HG02973 (cell line): ENCODE data around the gene EYS.

Experiments
- ATAC-seq: cut with Tn5 transposase; IDR thresholded peaks from one replicate; pipeline ENCODE4 v1.9.1; 2021; ENCODE audit warnings: moderate library complexity; ENCODE audit not compliant: unreplicated experiment

Gene EYS

DNA sequence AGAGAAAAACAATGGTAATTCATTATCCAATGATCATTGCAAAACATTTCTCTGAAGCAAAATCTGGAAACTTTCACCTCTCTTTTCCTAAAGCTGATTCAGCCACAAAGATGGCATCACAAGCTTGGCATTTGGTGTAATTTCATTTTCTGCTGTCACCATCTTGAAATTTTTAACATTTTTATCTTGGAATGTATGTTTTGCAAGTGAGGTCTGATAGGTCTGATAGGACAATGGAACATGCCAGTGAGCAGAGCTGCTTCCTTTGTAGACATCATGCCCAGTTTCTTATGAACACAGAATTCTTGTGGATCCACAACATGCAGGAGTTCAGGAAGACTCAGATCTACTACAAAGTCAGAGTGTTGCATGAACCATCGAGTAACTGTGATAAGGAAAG is 969.6 kb downstream of the EYS start:
- no peak for ATAC-seq

DNA sequence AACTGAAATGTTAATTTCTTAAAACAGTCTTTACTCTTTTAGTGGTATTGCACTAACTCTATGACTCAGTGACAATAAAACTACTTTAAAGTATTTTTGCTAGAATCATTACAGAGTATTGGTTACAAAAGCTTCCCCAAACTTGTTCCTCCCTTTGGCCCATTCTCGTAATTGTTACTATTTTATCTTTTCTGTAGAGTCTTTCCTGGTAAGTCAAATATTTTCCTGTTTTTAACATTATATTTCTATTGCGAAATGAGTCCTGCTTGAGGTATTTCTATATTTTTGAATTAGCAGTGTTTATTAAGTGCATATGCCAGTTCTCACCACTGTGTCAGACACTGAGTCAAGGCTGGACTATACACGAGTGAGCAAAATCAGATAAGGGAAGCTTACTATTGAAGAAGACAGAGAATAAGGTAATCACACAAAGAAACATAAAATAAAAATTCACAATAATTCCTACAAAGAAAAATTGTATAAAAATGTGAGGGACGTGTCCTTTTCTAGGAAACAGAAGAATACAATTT is 970.5 kb downstream of the EYS start:
- no peak for ATAC-seq

DNA sequence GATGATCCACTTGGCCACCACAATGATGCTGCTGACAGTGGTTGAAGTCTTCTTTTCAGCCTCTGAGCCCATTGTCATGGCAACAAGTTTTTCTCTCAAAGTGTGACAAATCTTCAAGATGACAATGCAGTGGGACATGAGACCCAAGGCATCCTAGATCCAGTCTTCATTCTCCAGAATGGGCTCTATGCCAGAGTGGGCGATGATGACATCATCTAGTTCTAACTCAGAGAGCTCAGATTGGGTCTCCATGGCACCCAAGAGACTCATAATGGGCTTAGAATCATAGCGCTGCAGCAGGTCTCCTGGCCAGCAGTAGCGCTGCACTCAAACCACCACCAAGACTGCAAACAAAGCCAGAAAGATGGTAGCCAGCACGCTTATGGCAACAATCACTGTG is 973.6 kb downstream of the EYS start:
- ATAC-seq, result no peak

DNA sequence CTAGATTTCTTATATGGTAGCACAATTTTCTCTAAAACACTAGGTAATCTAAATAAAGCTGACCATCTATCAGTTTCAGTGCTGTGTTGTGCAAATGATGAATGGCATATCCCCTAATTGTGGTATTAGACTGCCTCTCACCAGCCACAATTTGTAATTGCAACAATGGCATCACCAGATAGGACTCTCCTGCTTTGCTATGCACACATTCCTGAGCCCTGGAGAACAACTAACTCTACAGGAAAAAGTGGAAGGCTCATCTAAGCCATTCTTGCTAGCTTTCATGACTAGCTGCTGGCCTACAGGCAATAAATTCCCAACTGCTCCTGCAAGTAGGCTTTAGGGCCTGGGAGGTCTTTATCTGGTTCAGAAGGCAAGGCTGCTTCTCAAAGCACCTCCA is 974.1 kb downstream of the EYS start:
- ATAC-seq, result no peak

DNA sequence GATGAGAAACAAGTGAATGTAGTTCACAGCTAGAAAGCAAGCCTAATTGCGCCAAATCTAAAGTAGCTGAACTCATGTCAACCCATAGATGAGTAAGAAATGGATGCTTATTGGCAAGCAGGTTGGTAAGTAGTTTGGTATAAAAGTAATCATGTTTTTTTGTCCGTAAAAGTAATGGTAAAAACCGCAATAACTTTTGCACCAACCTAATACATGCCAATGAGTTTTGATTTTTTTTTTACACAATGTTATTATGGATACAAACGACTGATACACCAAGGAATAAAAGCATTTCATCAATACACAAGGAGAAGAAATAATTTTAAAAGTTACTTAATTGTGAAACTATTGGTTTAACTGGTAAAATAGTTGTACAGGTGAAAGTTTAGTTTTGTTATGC is 977.5 kb downstream of the EYS start:
- no peak for ATAC-seq

DNA sequence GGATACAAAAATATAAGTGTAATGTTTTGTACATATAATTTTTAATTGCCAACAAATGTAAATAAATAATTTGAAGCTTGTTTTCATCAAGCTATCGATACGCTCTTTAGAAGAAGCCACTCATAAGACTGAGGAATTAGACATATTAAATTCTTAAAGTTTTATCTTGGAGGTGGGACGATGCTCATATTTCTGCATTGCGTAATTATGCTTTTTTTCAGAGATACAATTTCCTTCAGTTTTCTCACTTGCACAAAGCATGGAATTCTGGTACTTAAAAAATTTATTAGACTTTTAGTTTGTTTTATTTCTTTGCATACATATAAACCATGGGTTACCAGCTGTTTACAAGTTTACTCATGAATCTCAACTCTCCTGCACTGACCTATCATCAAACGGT is 980.0 kb downstream of the EYS start:
- no peak for ATAC-seq

DNA sequence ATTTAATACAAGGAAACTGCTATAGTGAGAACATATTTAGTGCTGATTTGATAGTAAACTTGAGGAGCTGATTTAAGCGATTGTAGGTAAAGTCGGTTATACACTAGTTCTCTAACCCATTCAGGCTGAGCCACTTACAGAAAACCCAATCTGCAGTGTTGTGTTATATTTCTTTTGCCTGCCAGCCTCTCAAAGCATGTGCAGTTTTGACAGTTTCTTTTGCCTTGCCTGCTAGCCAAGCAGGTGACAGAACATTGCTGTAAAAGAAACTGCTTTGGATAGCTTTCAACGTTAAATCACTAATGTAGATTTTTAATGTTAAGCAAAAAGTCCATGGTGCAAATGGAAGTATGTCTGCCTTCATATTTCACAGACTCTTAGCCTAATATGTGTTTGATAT is 982.9 kb downstream of the EYS start:
- ATAC-seq, result no peak

DNA sequence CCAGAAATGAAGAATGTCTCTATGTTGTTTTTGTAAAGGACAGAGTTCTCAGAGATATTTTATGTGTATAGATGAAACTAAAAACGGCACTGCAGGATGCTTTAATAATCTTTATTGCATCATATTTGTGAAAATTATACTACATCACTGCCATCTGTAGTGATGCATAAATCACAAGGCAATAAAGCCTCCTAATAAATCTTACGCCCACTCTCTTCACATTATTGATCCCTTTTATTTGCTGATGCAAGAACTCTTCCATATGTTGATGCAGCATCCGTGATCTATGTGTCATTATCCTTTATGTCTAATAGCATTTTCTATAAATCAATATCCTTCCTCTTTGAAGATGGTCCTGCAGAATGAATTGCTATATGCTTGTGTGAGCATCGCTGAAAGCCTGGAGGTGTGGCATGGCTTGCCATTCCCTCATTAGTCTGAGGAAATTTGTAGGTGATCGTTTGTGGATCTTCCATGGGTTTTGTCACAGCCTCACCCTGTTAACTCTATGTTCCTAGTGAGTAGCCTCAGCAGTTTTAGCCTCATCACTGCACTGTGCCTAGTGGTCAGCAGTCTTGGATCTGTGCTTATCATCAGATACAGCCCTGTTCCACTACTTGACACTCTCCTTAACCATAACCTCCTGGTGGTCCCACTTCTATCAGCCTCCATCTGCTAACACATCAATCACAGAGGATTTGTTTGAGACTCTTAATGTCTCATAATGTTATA is 983.5 kb downstream of the EYS start:
- ATAC-seq, result no peak

DNA sequence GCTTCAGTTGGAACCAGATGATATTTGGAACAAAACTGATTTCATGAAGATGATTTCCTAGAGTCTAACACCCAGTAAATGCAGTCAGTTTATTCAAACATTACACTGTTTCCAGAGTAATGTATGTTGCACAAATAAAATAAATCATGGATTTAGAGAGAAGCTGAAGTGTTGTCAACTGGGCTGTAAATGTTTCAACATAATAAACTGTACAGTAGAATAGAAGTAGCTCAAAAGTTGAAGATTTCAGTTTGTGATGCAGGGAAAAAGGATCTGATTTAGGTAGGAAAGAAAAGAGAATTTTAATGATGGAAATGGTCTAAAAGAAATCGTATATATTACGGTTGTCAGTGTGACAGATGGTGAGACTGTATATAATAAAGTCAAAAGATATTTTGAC is 985.2 kb downstream of the EYS start:
- ATAC-seq, result no peak

DNA sequence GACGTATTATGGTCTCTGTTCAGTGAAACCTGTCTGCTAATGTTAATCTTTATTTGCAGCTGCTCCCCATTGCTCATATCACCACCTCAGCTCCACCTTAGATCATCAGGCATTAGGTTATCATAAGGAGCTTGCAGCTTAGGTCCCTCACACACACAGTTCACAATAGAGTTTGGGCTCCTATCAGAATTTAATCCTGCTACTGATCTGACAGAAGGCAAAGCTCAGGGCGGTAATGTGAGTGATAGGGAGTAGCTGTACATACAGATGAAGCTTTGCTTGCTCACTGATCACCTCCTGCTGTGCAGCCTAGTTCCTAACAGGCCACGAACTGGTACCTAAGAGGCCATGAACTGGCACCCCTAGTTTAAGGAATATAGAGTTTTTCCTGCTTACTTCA is 989.7 kb downstream of the EYS start:
- no peak for ATAC-seq

DNA sequence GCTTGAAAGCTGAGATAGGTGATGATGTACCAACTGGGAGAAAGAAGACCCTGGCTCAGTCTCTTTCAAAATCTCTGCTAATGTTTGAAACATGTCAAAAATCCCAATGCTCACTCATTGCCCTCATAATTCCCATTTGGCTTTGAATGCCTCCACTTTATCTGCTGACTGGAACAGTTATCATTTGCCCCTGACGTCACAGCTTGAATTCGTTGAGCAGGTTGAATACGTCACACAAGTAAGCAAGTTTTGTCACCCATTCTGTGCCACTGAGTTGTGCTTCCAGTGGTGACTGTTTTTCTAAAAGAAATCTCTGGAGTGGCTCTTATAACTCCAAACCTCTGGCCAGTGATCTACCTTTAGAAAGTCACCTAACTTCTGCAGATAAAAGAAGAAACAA is 991.4 kb downstream of the EYS start:
- no peak for ATAC-seq

DNA sequence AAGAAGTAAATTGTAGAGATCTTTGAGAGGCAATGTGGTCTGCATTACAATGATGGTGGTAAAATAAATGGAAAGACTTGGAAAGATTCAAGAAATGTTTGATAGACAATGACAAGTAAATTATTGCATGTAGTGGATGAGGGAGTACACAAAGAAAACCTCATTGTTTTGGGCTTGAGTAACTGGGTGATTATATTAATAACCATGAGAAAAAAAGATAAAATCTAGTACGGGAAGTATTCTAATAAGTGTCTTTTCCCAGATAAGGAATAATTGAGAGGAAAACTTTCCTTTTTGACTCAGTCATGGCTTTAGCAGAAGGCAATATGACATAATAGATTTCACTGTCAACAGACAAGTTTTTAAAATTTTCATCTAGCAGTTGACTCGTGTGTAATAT is 993.0 kb downstream of the EYS start:
- ATAC-seq, result no peak

DNA sequence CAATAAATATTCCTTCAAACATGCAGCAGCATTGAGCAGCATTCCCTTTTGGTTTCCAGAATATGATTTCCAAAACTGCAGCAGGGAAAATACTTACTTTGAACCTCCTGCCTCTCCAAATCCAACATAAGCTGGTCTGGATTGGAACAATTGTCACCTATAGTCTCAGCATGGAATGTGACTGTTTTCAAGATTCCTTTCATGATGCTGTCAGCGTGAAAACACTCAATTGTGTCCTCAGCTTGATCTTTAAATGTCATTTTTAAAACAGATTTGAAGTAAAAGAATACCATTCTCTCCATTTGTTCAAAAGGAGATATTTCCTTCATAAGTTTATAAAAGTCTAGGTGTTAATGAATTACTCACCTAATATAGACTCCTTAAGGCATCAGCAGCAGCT is 993.9 kb downstream of the EYS start:
- ATAC-seq, result no peak

DNA sequence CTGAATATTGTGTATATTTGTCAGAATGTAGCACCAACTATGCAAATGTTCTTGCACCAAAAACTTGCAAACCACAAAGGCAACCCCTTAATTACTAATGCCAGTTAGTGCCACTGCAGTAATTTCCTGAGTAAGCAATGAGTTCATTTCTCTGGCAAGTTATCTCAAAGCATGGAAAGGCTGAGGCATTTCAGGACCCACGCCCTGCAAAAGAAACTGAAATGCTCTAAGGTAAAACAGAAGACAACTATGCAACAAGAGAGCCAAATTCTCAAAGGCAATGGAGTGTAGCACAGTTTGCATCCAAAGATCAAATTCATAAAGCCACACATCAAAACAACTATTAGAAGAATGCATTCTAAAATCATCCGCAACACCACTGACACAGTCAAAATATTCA is 994.4 kb downstream of the EYS start:
- ATAC-seq, result no peak

DNA sequence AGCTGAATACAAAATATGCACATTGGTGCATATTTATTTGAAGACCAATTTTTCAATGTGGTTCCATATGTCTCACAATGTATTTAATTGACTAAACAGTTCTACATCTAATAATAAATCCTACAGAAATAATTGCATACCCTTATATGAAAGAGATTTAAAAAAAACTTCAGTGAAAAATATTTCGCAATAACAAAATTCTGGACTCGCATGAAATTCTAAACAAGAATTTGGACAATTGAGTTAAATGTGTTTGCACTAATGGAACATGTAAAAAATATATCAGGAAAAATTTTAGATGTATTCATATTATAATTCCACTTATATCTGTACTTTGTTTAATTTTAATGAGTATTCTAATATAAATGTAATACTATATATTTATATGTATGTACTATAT is 1003.1 kb downstream of the EYS start:
- no peak for ATAC-seq

DNA sequence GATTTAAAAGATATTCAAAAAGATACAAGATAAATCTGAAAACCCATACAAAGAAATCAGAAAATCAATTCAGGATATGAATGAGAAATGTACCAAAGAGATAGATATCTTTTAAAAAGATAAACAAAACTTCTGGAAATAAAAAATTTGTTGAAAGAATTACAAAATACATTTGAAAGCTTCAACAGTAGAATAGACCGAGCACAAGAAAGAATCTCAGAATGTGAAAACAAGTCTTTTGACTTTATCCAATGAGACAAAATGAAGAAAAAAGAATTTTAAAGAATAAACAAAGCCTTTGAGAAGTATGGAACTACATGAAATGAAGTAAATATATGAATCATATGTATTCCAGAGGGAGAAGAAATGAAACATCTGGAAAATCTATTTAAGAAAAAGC is 1011.0 kb downstream of the EYS start:
- ATAC-seq, result no peak

DNA sequence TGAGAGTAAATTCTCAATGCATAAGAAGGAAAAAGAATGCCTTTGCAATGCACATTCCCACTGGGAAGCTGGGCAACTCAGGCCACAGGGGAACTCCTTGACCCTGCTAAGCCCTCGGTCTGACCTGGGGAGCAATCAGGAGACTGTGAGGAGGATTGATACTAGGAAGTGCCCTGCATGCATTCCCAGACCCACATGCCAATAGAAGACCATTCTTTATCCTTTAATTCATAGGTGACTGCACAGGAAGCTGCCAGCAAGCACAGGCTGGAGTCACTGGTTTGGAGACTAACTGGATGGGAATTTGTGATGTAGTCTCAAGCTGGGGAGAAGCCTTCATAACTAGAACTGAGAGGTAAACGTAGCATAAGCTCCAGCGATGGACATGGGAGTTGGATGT is 1012.7 kb downstream of the EYS start:
- no peak for ATAC-seq

DNA sequence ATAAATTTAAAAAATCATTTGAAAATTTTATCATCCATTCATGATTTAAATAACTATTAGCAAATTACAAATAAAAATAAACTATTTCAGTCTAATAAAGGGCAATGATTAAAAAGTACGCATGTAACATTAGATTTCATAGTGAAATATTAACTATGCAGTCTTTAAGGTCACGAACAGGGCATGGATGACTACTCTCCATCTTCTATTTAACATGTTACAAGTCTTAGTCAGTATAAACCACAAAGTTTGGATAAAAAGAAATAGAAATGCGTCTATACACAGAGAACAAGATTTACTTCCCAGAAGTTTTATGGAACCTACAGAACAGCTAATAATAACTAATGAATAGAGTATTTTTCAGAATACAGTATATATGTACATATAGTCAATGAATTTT is 1016.0 kb downstream of the EYS start:
- no peak for ATAC-seq

DNA sequence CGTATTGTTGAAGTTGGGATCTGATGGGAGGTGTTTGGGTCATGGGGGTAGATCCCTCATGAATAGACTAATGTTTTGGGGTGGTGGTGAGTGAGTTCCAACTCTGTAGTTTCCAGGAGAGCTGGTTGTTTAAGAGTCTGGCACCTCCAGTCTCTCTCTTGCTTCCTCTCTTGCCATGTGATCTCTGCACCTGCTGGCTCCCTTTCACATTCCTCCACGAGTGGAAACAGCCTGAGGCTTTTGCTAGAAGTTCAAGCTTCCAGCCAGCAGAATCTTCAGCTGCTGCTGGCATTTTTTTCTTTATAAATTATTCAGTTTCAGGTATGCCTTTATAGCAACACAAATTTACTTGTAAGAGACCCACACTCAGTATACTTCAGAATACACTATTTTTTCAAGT is 1021.6 kb downstream of the EYS start:
- ATAC-seq, result no peak

DNA sequence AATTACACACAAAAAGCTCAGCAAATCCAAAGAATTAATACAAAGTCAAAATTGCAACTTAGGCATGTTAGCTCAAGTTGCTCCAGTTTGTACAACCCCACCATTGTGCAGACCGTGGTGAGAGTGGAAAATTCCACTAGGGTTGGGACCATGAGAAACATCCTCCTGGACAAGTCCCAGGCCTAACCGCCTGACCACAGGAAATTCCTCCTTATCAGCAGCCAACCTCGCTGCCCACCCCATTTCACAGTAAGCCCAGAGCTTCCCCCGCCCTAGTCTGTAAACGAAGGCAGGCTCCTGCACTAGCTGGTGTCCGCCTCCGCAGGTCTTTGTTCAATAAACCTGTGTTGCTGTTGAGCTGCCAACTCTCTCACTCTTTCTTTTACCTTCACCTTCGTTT is 1023.3 kb downstream of the EYS start:
- no peak for ATAC-seq

DNA sequence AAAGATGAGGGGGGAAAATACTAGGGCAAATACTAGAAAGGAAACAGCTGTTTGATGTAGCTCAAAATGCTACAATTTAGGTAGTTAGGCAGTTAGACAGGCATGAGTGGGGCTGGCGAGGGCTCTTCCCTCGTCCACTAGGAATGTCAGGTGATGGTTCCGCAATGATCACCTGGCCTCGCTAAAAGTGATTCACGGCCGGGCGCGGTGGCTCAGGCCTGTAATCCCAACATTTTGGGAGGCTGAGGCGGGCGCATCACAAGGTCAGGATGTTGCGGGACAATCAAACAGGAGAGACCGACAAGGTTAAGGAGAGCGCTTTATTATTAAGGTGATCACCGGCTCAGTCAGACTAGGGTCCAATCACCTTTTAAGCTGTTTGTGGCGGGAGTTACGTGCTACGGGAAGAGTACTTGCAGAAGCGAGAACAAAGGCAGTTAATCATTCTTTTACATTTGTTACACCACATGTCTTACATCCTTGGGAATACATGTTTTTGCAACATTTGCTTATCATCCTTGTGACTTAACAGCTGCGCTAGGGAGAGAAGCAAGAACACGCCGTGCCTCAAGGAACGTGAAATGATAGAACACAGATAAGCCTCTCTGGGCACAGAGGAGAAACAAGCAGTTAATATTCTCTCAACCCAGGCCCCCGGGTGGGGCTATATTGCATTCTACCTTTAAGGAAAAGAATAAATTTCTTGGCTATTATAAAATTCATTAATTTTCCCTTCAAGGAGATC is 1025.4 kb downstream of the EYS start:
- no peak for ATAC-seq

DNA sequence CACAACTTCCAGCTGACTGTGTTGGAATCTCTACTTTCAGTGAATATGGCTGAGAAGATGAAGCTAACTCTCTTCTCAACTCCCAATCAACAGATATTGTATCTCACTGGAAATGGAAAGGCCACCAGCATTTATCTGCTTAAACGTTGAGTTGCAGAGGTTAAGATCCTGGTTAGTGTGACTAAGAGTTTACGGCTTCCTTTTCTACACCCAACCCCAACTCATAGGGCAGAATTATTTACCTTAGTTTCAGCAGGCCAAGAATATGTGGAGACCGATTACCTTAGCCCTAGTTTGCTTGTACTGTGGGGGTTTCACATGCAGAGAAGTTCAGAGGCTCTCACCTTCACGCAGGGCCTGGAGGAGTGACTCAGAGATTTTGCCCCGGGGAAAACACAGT is 1026.6 kb downstream of the EYS start:
- ATAC-seq, result no peak

DNA sequence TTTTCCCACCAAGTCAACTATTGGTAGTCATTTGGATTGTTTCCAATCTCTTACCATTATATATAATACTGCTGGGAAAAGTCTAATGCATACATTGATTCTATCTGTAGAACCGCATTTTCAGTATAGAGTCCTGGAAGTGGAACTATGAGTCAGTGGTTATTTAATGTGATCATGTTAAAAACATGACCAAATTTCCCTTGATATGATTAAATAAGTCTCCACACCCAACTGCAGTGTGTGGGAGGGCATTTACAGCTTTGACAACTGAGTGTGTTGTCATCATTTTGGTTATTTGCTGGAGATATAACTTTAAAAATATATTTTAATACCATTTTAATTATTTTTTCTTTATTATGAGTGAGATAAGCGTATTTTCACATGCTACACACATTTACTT is 1027.6 kb downstream of the EYS start:
- ATAC-seq, result no peak
